Measurements from ENCODE around the gene FSTL1. TPM values are rescaled to one million over a fixed set of nuclear protein-coding genes. Genes with fewer than 3 reads are reported as not detected.

Gene FSTL1
- polyA plus RNA-seq, 3 donors from 2014 or later = 1.7 TPM; not detected in 2

DNA sequence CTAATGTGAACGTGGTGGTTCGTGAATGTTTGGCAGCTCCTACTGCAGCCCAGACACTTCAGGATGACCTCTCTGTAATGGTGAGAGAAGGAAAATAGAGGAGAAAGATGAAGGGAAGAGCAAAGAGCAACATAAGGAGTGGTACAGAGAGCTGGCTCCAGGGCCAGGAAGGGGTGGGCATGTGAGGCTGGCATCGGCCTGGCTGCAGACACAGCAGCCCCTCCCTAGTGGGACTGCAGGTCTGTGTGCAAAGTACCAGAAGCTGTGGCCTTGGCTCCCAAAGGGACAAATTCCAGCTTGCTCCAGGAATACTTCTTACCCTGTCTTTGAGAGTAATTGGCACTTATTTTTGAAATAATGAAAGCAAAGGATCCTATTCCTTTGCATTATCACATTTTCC lies 10.0 kb downstream of the FSTL1 start:
- no peak for DNase-seq
- H3K36me3 Mint-ChIP-seq = no peaks in the 10 kb centered on the region
- H3K9me3 Mint-ChIP-seq = no peaks in the 10 kb centered on the region
- H3K4me3 Mint-ChIP-seq = no peak overlapping the region
- H3K4me1 Mint-ChIP-seq = no peaks in the 10 kb centered on the region
- H3K27me3 Mint-ChIP-seq (ENCODE audit: low read depth in 3 of 3) = peaks cover 0 to 4% (median 0%) of the 10 kb centered on the region in 3 donors
- no peak overlapping the region for H3K27ac Mint-ChIP-seq

DNA sequence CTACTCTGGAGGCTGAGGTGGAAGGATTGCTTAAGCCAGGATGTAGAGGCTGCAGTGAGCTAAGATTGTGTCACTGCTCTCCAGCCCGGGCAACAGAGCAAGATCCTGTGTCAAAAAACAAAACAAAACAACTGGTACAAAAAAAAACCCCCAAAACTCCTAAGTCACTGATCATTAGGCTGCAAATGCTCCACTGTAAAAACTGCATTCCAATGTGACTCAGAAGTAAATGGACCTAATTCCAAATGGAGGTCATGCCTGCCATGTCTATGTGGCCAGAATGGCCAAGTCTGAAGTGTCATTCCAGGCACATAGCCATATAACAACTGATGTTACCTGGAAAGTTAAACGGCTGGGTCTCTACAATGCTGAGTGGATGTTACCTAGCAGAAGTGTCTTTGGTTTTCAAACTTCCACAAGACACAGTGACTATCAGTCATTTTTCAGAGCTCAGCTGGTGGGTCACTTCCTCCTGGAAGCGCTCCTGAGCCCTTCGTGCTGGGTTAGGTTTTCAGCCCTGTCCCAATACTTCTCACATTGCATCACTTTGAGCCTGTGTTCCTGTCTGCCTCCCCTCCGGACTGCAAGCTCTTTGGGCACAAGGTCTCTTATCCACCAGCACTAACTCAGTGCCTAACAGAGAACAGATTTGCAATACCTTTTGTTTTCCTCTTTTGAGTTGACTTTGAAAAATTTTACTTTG lies 10.6 kb downstream of the FSTL1 start:
- no peak overlapping the region for H3K4me3 Mint-ChIP-seq
- H3K27me3 Mint-ChIP-seq (ENCODE audit: low read depth in 3 of 3) = peaks cover 0 to 4% (median 0%) of the 10 kb centered on the region in 3 donors
- H3K9me3 Mint-ChIP-seq = no peaks in the 10 kb centered on the region
- no peak for DNase-seq
- H3K36me3 Mint-ChIP-seq = no peaks in the 10 kb centered on the region
- no peaks in the 10 kb centered on the region for H3K4me1 Mint-ChIP-seq
- H3K27ac Mint-ChIP-seq = no peak overlapping the region

DNA sequence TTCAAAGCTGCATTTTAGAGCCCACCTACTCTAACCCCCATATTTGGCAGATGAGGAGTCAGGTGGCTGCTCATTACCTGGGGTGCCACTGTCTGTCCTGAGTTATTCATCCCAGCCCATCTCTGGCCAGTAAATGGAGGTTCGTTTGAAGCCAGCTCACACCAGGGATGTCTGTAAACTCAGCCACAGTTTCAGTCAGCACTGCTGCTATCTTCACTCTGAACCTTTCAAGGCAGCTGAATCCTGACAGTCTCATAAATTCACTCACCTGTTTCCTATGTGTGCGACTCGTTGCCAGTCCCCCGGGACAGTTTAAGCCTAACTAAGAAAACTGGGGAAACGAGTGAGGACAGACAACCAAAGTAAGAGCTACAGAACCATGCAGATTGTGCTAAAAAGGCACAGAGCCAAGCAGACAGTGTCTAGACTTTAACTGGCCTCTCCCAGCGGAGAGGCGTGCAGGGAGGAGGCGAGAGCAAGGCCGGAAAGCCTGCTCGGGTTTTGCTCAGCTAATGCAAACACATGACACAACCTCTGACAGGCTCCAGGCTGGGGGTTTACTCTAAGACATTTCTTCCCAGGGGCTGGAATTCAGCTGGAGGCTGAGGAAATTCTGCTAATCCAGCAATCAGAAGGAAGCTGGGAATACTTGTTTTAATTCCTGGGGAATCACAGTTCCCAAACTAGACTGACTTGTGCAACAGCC lies 12.0 kb downstream of the FSTL1 start:
- DNase-seq = no peak
- Mint-ChIP-seq H3K4me1 (no peaks in the 10 kb centered on the region), H3K27ac (no peak overlapping the region), H3K4me3 (no peak overlapping the region), H3K27me3 (ENCODE audit: low read depth in 3 of 3) (peaks cover 0 to 4% (median 0%) of the 10 kb centered on the region in 3 donors), H3K36me3 (no peaks in the 10 kb centered on the region), H3K9me3 (no peaks in the 10 kb centered on the region)

DNA sequence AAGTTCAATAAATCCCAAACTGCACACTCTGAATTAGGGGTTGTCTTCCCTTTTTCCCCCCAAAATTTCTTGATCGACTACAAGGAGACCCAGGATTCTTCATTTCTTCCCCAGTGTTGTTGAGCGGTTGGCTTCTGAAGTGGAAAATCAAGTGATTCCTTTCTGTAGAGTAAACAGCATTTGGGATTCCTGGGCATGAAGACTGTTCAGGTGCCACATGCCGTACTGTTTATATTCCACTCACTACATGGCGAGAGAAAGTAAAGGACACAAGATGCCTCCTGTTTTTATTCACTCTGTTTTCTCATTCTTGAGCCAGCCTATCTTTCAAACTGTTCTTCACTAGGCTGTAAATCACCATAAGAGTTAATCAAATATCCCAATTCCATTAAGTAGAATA lies 12.6 kb downstream of the FSTL1 start:
- Mint-ChIP-seq H3K36me3 (no peaks in the 10 kb centered on the region), H3K4me1 (no peaks in the 10 kb centered on the region), H3K9me3 (no peaks in the 10 kb centered on the region), H3K27me3 (ENCODE audit: low read depth in 3 of 3) (peaks cover 0 to 4% (median 0%) of the 10 kb centered on the region in 3 donors), H3K4me3 (no peak overlapping the region), H3K27ac (no peak overlapping the region)
- no peak for DNase-seq

DNA sequence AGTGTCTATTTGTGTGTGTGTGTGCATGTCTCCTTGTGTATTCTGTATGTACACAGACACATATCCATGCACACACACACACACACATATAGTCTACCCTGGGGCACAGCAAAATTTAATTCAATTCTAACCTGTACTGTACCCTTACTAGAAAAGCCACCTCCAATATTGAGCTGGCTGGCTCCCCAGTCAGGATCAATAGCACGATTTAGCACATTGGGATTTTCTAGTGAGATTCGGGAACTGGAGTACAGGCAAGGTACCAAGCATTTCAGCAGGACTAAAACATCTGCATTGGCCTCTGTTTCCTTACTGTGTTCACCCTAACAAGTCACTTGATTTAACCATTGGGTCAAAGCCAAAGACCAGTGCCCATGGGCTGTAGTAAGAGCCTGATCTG lies 13.2 kb downstream of the FSTL1 start:
- Mint-ChIP-seq H3K36me3 (no peaks in the 10 kb centered on the region), H3K27me3 (ENCODE audit: low read depth in 3 of 3) (peaks cover 0 to 4% (median 0%) of the 10 kb centered on the region in 3 donors), H3K27ac (no peak overlapping the region), H3K4me3 (no peak overlapping the region), H3K9me3 (no peaks in the 10 kb centered on the region), H3K4me1 (no peaks in the 10 kb centered on the region)
- no peak for DNase-seq

DNA sequence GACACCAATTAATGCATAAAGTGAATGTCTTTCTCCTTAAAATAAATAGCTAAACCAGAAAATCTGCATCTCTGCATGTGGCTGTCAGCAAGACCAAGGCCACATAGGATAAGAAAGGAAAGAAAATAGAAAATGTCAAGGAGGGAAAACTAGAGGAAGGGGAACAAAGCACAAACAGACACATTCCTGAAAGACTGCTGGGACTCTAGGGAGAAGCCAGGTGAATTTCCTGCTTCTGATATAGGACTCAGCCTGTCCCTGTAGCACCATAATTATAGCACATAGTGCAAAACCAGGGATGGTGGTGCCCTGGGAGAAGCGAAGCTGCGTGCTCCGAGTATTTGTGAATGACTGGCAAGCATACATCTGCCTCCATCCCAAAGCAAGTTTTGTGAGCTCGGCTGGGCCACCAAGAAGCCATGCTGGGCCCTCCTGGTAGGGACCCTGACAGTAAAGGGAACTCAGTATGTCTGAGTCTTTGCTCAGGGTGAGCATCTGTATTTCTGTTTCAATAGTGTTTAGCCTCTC lies 14.2 kb downstream of the FSTL1 start:
- Mint-ChIP-seq H3K27me3 (ENCODE audit: low read depth in 3 of 3) (peaks cover 0 to 4% (median 0%) of the 10 kb centered on the region in 3 donors), H3K27ac (no peak overlapping the region), H3K9me3 (no peaks in the 10 kb centered on the region), H3K36me3 (no peaks in the 10 kb centered on the region), H3K4me1 (no peaks in the 10 kb centered on the region), H3K4me3 (no peak overlapping the region)
- no peak for DNase-seq

DNA sequence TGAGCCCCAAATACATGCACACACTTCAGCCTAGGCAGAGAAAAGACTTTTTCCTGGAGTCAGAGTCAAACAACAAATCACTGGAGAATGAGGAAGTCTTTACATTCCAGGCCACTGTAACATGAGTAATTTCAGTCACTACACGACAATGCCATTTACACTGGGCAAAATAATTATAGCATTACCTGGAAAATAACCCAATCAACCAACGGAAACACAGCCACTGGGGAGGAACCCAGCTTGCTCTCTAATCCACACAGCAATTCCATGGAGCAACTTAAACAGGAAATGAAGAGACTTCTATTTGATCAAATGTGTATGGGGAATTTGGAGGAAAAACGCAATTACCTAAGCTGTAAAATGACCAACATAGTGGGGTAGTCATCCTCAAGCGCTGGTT lies 15.2 kb downstream of the FSTL1 start:
- Mint-ChIP-seq H3K9me3 (no peaks in the 10 kb centered on the region), H3K4me3 (no peak overlapping the region), H3K27me3 (ENCODE audit: low read depth in 3 of 3) (peaks cover 0 to 4% (median under 1%) of the 10 kb centered on the region in 3 donors), H3K4me1 (no peaks in the 10 kb centered on the region), H3K27ac (no peak overlapping the region), H3K36me3 (no peaks in the 10 kb centered on the region)
- no peak for DNase-seq

DNA sequence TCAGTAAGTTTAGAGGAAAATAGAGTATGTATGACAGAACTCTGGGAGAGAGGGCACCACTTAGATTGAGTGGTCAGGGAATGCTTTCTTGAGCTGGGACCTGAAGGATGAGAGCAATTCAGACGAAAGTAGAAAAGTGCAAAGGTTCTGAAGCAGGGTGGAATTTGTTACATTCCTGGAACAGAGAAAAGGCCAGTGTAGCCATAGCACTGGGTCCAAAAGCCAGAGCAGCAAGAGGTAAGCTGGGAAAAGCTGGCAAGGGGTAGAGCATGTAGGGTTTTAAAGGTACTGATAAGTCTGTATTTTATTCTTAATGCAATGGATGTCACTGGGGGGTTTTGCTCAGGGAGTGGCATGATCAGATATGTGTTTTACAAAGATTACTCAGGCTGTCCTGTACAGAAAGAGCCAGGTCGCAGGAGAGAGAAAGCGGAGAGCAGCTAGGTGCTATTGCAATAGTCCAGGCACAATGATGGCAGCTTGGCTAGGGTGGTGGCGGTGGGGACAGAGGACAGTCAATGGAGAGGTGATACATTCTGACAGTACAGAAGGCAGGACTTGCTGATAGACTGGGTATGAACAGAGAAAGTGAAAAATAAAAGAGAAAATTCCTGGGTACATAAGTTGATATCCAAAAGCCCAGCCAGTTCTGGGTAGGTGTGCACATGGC lies 17.0 kb downstream of the FSTL1 start:
- no peaks in the 10 kb centered on the region for H3K36me3 Mint-ChIP-seq
- H3K27ac Mint-ChIP-seq = no peak overlapping the region
- DNase-seq = no peak
- H3K9me3 Mint-ChIP-seq = no peaks in the 10 kb centered on the region
- peaks cover 0 to 4% (median 2%) of the 10 kb centered on the region in 3 donors for H3K27me3 Mint-ChIP-seq (ENCODE audit: low read depth in 3 of 3)
- no peak overlapping the region for H3K4me3 Mint-ChIP-seq
- H3K4me1 Mint-ChIP-seq = no peaks in the 10 kb centered on the region

DNA sequence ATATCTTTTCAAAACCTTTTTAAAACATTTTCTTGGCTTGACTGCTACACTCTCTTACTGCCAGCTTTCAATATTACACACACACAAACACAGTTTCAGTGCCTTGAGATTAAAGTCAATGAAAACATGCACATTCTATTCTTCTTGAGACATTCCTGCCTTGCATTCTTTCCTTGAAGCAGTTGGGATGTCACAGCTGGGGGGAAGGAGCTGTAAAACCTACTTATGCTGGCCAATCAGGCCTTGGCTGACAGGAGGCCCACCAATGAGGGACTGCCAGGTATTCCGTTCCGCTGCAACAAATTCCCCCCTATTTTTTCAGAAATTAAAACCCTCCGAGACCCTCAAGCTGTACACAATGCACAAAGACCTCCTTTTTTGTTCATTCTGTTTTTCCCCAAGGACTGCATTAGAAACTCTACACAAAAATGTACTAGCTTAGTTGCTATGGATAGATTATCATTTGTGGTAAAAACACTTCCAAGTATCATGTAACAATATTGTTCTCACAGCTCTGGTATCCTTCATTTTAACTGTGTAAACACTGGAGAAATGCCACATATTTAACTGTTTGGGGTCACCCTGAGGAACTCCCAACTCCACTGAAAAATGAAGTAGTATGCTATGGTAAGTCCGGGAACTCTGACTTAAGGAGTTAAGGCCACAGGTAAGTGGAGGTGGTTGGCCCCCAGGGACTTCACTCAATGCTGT lies 18.5 kb downstream of the FSTL1 start:
- Mint-ChIP-seq H3K9me3 (no peaks in the 10 kb centered on the region), H3K27ac (no peak overlapping the region), H3K36me3 (no peaks in the 10 kb centered on the region), H3K4me1 (no peaks in the 10 kb centered on the region), H3K4me3 (no peak overlapping the region), H3K27me3 (ENCODE audit: low read depth in 3 of 3) (peaks cover 2 to 5% (median 2%) of the 10 kb centered on the region in 3 donors)
- no peak for DNase-seq

DNA sequence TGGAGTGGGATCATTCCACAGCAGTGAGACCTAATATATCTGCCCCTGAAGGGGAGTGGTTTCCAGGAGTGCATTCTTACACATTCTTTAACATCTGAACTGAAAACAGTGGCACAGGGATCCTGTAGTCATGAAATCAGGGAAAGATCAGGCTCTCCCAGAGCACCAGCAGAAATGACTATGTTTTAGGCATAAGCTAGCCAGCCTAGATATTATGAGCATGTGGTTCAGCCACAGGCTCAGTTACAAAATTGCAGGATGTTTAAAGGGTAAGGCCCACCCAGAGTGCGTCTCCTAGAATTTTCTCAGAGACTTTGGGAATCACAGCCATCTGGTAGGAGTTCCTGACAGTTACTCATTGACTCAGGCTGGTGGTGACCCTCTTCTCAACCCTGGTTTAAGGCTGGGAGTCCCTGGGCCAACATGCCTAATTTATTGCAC lies 20.9 kb downstream of the FSTL1 start:
- Mint-ChIP-seq H3K9me3 (no peaks in the 10 kb centered on the region), H3K27ac (no peak overlapping the region), H3K36me3 (no peaks in the 10 kb centered on the region)

DNA sequence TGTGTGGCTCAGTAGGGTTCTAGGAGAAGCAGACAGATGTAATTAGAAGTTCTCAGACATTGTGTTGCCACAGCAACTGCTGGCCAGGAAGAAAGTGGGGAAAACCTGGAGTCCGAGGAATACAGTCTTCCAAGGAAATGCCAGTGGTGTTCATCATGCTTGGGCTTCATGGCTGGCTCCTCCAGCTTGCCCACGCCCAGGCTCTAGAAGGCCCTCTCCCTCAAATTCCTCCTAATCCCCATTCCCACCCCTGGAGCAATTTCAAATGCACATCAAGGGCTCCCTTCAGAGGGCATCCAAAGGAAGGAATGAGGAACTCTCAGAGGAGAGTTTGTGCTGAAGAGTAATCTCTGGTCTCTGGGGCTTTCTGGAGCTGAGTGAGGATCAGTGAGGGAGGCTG lies 21.9 kb downstream of the FSTL1 start:
- Mint-ChIP-seq H3K27me3 (ENCODE audit: low read depth in 3 of 3) (peaks cover 2 to 9% (median 8%) of the 10 kb centered on the region in 3 donors), H3K9me3 (no peaks in the 10 kb centered on the region), H3K4me3 (no peak overlapping the region), H3K27ac (no peak overlapping the region), H3K4me1 (no peaks in the 10 kb centered on the region), H3K36me3 (no peaks in the 10 kb centered on the region)
- DNase-seq = no peak

More for the DNA sequence above, 20.9 kb downstream of the FSTL1 start:
- no peak for DNase-seq
- peaks cover 2 to 7% (median 5%) of the 10 kb centered on the region in 3 donors for H3K27me3 Mint-ChIP-seq (ENCODE audit: low read depth in 3 of 3)
- no peak overlapping the region for H3K4me3 Mint-ChIP-seq
- no peaks in the 10 kb centered on the region for H3K4me1 Mint-ChIP-seq

DNA sequence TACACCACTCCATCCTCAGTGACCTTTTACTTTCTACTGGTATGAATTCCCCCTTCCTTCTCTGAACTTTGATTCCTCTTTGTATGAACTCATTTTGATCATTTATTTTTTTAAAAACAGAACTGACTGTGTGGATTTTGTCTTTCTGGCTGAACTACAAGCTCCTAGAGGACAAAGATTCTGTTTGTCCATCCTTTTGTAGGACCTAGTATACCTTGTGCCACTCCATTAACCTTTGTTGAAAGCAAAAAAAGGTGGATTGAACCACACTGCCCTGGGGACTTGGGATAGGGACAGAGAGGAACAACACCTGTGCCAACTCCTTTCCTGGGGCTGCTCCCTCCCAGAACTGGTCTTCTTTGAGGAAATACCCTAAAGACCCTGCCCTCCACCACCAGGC lies 23.6 kb downstream of the FSTL1 start:
- Mint-ChIP-seq H3K36me3 (no peaks in the 10 kb centered on the region), H3K27me3 (ENCODE audit: low read depth in 3 of 3) (peaks cover 2 to 9% (median 9%) of the 10 kb centered on the region in 3 donors), H3K9me3 (no peaks in the 10 kb centered on the region), H3K27ac (no peak overlapping the region), H3K4me3 (no peak overlapping the region), H3K4me1 (no peaks in the 10 kb centered on the region)
- no peak for DNase-seq

DNA sequence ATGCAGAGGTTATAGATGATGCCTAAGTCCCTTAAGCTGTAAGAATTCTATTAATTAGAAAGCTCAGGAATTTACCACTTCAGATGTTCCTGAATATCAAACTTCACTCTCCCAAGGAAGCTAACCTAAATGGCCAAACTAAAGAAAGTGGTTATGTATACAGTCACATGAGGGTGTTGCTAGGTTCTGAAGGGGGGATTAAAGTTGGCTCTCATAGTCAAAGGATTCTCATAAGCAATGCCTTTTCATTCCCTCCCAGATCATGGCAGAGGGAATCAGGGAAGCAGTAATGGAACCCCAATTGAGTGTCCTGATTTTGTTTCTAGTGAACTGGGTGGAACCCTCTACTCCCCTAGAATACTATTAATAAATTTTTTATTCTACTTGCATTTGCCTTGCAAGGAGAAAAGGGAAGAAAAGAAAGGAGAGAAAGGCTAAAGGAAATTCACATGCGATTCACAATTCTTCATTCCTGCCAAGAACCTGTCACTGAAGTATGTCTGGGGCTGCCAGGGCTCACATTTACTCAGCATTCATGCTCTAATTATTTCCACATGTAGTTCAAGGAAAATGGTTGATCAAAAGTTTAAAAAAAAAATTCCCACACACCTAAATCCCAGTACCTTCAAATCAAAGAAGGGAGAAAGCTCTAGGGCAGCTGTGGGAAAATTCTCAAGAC lies 25.1 kb downstream of the FSTL1 start:
- DNase-seq = no peak
- H3K4me3 Mint-ChIP-seq = no peak overlapping the region
- H3K4me1 Mint-ChIP-seq = no peaks in the 10 kb centered on the region
- H3K27ac Mint-ChIP-seq = no peak overlapping the region
- peaks cover 2 to 9% (median 9%) of the 10 kb centered on the region in 3 donors for H3K27me3 Mint-ChIP-seq (ENCODE audit: low read depth in 3 of 3)
- H3K9me3 Mint-ChIP-seq = no peaks in the 10 kb centered on the region
- no peaks in the 10 kb centered on the region for H3K36me3 Mint-ChIP-seq

Data from immature natural killer cell (primary cell).